HCT116 (cell line): Measurements from ENCODE around the gene P2RY13. TPM values are rescaled to one million over a fixed set of nuclear protein-coding genes. Genes with fewer than 3 reads are reported as not detected.

Experiments used
- ATAC-seq: fragments of 200-7000 bp; cut with Tn5 transposase; 2 replicates; pipeline ENCODE4 v1.9.1; 2020; ENCODE audit warnings: mild to moderate bottlenecking, moderate library complexity
- BruUV-seq: library from RNA; stranded (reverse); fragments of 400-500 nt; replicated peaks from 2 replicates; lab custom pipeline; 2021; lab: Mats Ljungman, UMichigan
- CTCF ChIA-PET: fragments of 300-600 bp; sonication (Branson Sonifier 250); formaldehyde crosslinking; loops from one replicate; lab custom pipeline; 2021; ENCODE audit warnings: antibody characterized with exemption; lab: Charles Lee
- POLR2A ChIA-PET: fragments of 300-600, 350-600 bp; sonication (Branson Sonifier 250); formaldehyde crosslinking; loops from one replicate; lab custom pipeline; 2021; ENCODE audit warnings: antibody characterized with exemption; lab: Charles Lee
- RAD21 ChIA-PET, 2 experiments: fragments of 300-600 bp; sonication (Branson Sonifier 250); formaldehyde crosslinking; loops; one replicate each; lab custom pipeline; 2023; ENCODE audit warnings: low total read pairs in 2 of 2; ENCODE audit not compliant: uncharacterized antibody in 2 of 2, unreplicated experiment in 2 of 2, low non-redundant PET in 1 of 2; lab: Charles Lee
- DNase-seq: peaks from one replicate; pipeline ENCODE4 v3.0.0-alpha.2; 2010; ENCODE audit warnings: low read depth, low spot score
- H2AFZ ChIP-seq: fragments of 200-600 bp; shearing (Covaris generic), sonication (generic); 2 replicates; pipeline ENCODE4 v1.6.1; 2017; ENCODE audit warnings: low read depth, mixed run types, mixed read lengths, antibody characterized with exemption, low read length; ENCODE audit not compliant: poor library complexity, severe bottlenecking
- H3K27ac ChIP-seq: 2 replicates; pipeline ENCODE4 v1.5.1; 2012; ENCODE audit warnings: low read depth, low read length
- H3K27me3 ChIP-seq: fragments of 200-600 bp; sonication (generic); 2 replicates; pipeline ENCODE4 v1.6.1; 2016; ENCODE audit warnings: mixed run types, low read length, mixed read lengths; ENCODE audit not compliant: insufficient read depth
- H3K36me3 ChIP-seq, 2 experiments: fragments of 200-500 bp in 1 of 2; fragments of 200-600 bp in 1 of 2; sonication (Bioruptor generic) in 1 of 2; sonication (generic) in 1 of 2; 2 replicates each; pipeline versions ENCODE4 v1.5.1 to v1.6.1; 2014 to 2016; ENCODE audit warnings: low read length in 2 of 2, inconsistent platforms in 1 of 2, mixed read lengths in 1 of 2, mixed run types in 1 of 2; ENCODE audit not compliant: insufficient read depth in 2 of 2, control insufficient read depth in 1 of 2
- H3K4me1 ChIP-seq, 2 experiments: fragments of 200-600 bp in 1 of 2; sonication (generic) in 1 of 2; 2 replicates each; pipeline versions ENCODE4 v1.5.1 to v1.6.1; 2012 to 2017; ENCODE audit warnings: low read length in 2 of 2, inconsistent platforms in 1 of 2, mild to moderate bottlenecking in 1 of 2, mixed read lengths in 1 of 2, mixed run types in 1 of 2, moderate library complexity in 1 of 2; ENCODE audit not compliant: insufficient read depth in 2 of 2, control insufficient read depth in 1 of 2
- H3K4me2 ChIP-seq: fragments of 200-600 bp; sonication (generic); 2 replicates; pipeline ENCODE4 v1.6.1; 2017; ENCODE audit warnings: mixed run types, low read length, mixed read lengths
- H3K4me3 ChIP-seq, 2 experiments: fragments of 200-600 bp in 1 of 2; sonication (generic) in 1 of 2; replicated peaks in 1 of 2; 2 replicates each; pipeline ENCODE4 v1.5.1; 2011 to 2016; ENCODE audit warnings: low read length in 2 of 2, control low read depth in 1 of 2, low read depth in 1 of 2, mild to moderate bottlenecking in 1 of 2, mixed read lengths in 1 of 2, mixed run types in 1 of 2
- H3K79me2 ChIP-seq: fragments of 200-600 bp; sonication (generic); 2 replicates; pipeline ENCODE4 v1.6.1; 2017; ENCODE audit warnings: mild to moderate bottlenecking, mixed run types, low read length, moderate library complexity, mixed read lengths; ENCODE audit not compliant: insufficient read depth
- H3K9ac ChIP-seq: fragments of 200-600 bp; sonication (generic); 2 replicates; pipeline ENCODE4 v1.6.1; 2016; ENCODE audit warnings: low read length, mixed read lengths
- H3K9me2 ChIP-seq: fragments of 200-600 bp; sonication (generic), shearing (Covaris generic); 2 replicates; pipeline ENCODE4 v1.6.1; 2017; ENCODE audit warnings: mixed run types, mild to moderate bottlenecking, moderate library complexity; ENCODE audit not compliant: insufficient read depth
- H3K9me3 ChIP-seq, 2 experiments: fragments of 200-500 bp in 1 of 2; fragments of 200-600 bp in 1 of 2; sonication (Bioruptor generic) in 1 of 2; sonication (generic) in 1 of 2; 2 replicates each; pipeline ENCODE4 v1.6.1; 2014 to 2017; ENCODE audit warnings: low read length in 2 of 2, mixed read lengths in 2 of 2, inconsistent platforms in 1 of 2, low read depth in 1 of 2, mild to moderate bottlenecking in 1 of 2, mixed run types in 1 of 2, moderate library complexity in 1 of 2; ENCODE audit not compliant: control insufficient read depth in 1 of 2, insufficient read depth in 1 of 2
- H4K20me1 ChIP-seq: fragments of 200-600 bp; sonication (generic), shearing (Covaris generic); 2 replicates; pipeline ENCODE4 v1.6.1; 2017; ENCODE audit warnings: mixed run types, mild to moderate bottlenecking, moderate library complexity; ENCODE audit not compliant: insufficient read depth
- EGR1 ChIP-seq: IDR thresholded peaks from 2 replicates; pipeline ENCODE4 v1.6.1; 2012; ENCODE audit warnings: low read depth
- EZH2 ChIP-seq: fragments of 200-600 bp; sonication (generic); IDR thresholded peaks from 2 replicates; pipeline ENCODE4 v1.6.1; 2017; ENCODE audit warnings: antibody characterized with exemption, mixed run types
- EZH2phosphoT487 ChIP-seq: fragments of 200-600 bp; IDR thresholded peaks from 2 replicates; pipeline ENCODE4 v1.6.1; 2018; ENCODE audit warnings: antibody characterized with exemption, borderline replicate concordance
- JUND ChIP-seq: IDR thresholded peaks from 2 replicates; pipeline ENCODE4 v1.6.1; 2012
- POLR2AphosphoS5 ChIP-seq: IDR thresholded peaks from 2 replicates; pipeline ENCODE4 v1.6.1; 2011; ENCODE audit warnings: mild to moderate bottlenecking, low read depth, low read length, moderate library complexity
- SIN3A ChIP-seq: IDR thresholded peaks from 2 replicates; pipeline ENCODE4 v1.6.1; 2012; ENCODE audit warnings: low read depth
- TCF7L2 ChIP-seq: IDR thresholded peaks from 2 replicates; pipeline ENCODE4 v1.7.0; 2011; ENCODE audit warnings: borderline replicate concordance, inconsistent platforms; ENCODE audit not compliant: insufficient read depth, insufficient read length; ENCODE audit errors: extremely low read depth
- ZNF274 ChIP-seq: fragments of 200-500 bp; sonication (Bioruptor generic); IDR thresholded peaks from 2 replicates; pipeline ENCODE4 v1.6.1; 2014; ENCODE audit warnings: mild to moderate bottlenecking, low read depth, low read length, inconsistent platforms
- intact Hi-C: fragments of 100-400 bp; cut with micrococcal nuclease; formaldehyde crosslinking; loops from 2 replicates; pipeline ENCODE4 v1.10.0; 2022
- total RNA-seq: library from RNA; stranded (reverse); gene quantifications from one replicate; pipeline ENCODE4 v1.2.1, GENCODE V29; 2021; ENCODE audit not compliant: unreplicated experiment
- TF ChIP-seq, protein P1 (sequence below): IDR thresholded peaks from 2 replicates; pipeline ENCODE4 v1.6.1; 2012
- TF ChIP-seq, protein P2 (sequence below): IDR thresholded peaks from 2 replicates; pipeline ENCODE4 v1.6.1; 2012; ENCODE audit warnings: low read depth
- TF ChIP-seq, protein P3 (sequence below), 3 experiments: fragments of 200-600 bp in 1 of 3; sonication (generic) in 1 of 3; IDR thresholded peaks in 2 of 3; conservative IDR thresholded peaks in 1 of 3; 2 replicates each; pipeline ENCODE4 v1.5.1; 2012 to 2017; ENCODE audit warnings: low read depth in 2 of 3, low read length in 2 of 3, antibody characterized with exemption in 1 of 3, borderline replicate concordance in 1 of 3, control low read depth in 1 of 3, mild to moderate bottlenecking in 1 of 3, mixed read lengths in 1 of 3, mixed run types in 1 of 3, moderate library complexity in 1 of 3; ENCODE audit not compliant: insufficient read depth in 1 of 3

Gene P2RY13
- total RNA-seq, 1 experiment from 2014 or later = not detected

DNA sequence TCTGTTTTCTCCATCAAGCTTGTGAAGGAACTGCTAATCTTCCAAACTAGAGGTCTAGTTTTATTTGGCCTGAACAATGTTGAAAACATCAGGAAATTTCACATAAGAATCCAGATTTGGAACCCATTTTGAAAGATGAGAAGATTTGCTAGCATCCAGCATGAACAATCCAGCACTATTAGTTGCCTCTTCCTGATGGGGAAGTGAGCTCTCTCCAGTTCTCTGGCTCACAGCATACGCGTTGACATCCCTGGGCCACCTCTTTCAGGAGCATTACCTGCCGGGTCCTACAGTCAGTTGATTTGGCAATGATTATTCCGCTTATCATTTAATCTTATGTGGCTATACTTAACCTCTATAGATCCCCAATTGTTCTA lies 23.6 kb downstream of the P2RY13 start:
- Histone ChIP-seq H4K20me1 (no peaks in the 10 kb centered on the region), H2AFZ (no peak overlapping the region), H3K4me3 (peak overlapping the region in 1 of 2 experiments; percentile 39; a peak in 2 of 4 replicates), H3K9ac (peak overlapping the region; percentile 50), H3K36me3 (no peaks in the 10 kb centered on the region), H3K9me2 (no peaks in the 10 kb centered on the region), H3K27ac (peak overlapping the region; percentile 75), H3K4me2 (peak overlapping the region; percentile 72), H3K4me1 (peaks cover 26 to 62% of the 10 kb centered on the region in 2 experiments), H3K27me3 (no peaks in the 10 kb centered on the region), H3K79me2 (no peaks in the 10 kb centered on the region), H3K9me3 (no peaks in the 10 kb centered on the region)
- TF ChIP-seq JUND = no peak
- no peak for TF ChIP-seq ZNF274
- ChIA-PET CTCF (interaction anchor here (1.8 to 2.1 kb wide), 3 partner anchors 22 to 533 kb away, joined by 6 to 10 read pairs (median 8); no protein-coding TSS in a partner anchor), POLR2A (interaction anchor here (1.3 to 1.6 kb wide), 2 partner anchors 8 to 11 kb away, joined by 4 to 9 read pairs; partner anchors contain the start of gene GPR87), RAD21 (no interaction called here)
- DNase-seq = no peak
- intact Hi-C loops = loop anchor here (1.0 kb wide), 2 partner anchors 11 to 22 kb away; partner anchors contain the start of gene GPR87
- TSS peak; percentile 91 for BruUV-seq
- peak; percentile 23; the same call in 1 of the 2 replicates for ATAC-seq

DNA sequence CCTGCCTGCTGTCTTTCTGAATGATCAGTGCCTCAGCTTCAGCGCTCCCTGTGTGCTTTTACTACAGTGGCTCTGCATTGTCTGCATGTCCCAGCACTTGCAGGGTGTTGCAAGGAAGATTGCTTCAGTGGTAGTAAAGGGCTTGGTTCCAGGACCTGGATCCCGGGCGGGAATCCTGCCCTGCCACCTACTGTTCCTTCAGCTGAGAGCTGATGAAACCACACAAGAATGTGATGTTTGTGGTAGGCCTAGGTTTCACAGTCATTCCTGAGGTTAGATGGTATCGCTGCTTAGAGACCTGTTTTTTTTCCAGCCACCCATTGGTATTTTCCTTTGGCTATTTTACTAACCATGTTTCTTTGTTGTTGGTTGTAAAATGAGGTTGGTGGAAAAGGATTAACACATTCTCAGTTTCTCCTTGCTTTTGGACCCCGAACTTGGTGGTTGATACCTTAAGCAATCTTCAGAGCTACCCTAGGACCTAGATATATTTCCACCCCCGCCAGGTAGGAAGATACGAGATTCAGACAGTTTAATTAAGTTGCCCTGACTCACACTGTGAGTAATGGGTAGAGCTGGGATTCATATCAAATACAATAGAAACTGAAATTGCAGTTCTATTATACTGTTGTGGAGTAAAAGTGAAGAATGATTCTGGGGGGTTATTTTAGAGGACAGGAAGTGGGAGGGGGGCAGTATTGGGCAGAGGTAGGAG lies 24.1 kb downstream of the P2RY13 start:
- intact Hi-C loops = loop anchor here (1.0 kb wide), 2 partner anchors 11 to 22 kb away; partner anchors contain the start of gene GPR87
- H3K4me2 ChIP-seq = peak overlapping the region; percentile 72
- TF ChIP-seq EGR1 = peak; percentile 91
- TF ChIP-seq POLR2AphosphoS5 = peak; percentile 57; the same call in 1 of the 2 replicates
- TF ChIP-seq EZH2 = no peak
- TF ChIP-seq, protein P1, sequence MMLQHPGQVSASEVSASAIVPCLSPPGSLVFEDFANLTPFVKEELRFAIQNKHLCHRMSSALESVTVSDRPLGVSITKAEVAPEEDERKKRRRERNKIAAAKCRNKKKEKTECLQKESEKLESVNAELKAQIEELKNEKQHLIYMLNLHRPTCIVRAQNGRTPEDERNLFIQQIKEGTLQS = peak; percentile 94
- TF ChIP-seq JUND = peak; percentile 95
- TF ChIP-seq, protein P2, sequence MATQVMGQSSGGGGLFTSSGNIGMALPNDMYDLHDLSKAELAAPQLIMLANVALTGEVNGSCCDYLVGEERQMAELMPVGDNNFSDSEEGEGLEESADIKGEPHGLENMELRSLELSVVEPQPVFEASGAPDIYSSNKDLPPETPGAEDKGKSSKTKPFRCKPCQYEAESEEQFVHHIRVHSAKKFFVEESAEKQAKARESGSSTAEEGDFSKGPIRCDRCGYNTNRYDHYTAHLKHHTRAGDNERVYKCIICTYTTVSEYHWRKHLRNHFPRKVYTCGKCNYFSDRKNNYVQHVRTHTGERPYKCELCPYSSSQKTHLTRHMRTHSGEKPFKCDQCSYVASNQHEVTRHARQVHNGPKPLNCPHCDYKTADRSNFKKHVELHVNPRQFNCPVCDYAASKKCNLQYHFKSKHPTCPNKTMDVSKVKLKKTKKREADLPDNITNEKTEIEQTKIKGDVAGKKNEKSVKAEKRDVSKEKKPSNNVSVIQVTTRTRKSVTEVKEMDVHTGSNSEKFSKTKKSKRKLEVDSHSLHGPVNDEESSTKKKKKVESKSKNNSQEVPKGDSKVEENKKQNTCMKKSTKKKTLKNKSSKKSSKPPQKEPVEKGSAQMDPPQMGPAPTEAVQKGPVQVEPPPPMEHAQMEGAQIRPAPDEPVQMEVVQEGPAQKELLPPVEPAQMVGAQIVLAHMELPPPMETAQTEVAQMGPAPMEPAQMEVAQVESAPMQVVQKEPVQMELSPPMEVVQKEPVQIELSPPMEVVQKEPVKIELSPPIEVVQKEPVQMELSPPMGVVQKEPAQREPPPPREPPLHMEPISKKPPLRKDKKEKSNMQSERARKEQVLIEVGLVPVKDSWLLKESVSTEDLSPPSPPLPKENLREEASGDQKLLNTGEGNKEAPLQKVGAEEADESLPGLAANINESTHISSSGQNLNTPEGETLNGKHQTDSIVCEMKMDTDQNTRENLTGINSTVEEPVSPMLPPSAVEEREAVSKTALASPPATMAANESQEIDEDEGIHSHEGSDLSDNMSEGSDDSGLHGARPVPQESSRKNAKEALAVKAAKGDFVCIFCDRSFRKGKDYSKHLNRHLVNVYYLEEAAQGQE = no peak
- peak; percentile 92 for TF ChIP-seq SIN3A
- no peak for TF ChIP-seq TCF7L2
- no peak for TF ChIP-seq EZH2phosphoT487
- TF ChIP-seq, protein P3, sequence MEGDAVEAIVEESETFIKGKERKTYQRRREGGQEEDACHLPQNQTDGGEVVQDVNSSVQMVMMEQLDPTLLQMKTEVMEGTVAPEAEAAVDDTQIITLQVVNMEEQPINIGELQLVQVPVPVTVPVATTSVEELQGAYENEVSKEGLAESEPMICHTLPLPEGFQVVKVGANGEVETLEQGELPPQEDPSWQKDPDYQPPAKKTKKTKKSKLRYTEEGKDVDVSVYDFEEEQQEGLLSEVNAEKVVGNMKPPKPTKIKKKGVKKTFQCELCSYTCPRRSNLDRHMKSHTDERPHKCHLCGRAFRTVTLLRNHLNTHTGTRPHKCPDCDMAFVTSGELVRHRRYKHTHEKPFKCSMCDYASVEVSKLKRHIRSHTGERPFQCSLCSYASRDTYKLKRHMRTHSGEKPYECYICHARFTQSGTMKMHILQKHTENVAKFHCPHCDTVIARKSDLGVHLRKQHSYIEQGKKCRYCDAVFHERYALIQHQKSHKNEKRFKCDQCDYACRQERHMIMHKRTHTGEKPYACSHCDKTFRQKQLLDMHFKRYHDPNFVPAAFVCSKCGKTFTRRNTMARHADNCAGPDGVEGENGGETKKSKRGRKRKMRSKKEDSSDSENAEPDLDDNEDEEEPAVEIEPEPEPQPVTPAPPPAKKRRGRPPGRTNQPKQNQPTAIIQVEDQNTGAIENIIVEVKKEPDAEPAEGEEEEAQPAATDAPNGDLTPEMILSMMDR (IDR thresholded peaks at IDR 0.05 in 2 of 3, conservative IDR thresholded peaks at IDR 0.05 in 1 of 3; ENCODE audit: borderline replicate concordance in 1 of 3, insufficient read depth in 1 of 3, low read depth in 2 of 3, low read length in 2 of 3) = peak in 2 of 3 experiments; percentile 12 to 21; a peak in 1 of 6 replicates

More for the DNA sequence above, 24.1 kb downstream of the P2RY13 start:
- peak; percentile 96 for ATAC-seq
- ChIA-PET POLR2A (interaction anchor here (0.5 to 1.6 kb wide), 3 partner anchors 9 to 675 kb away, joined by 3 to 9 read pairs (median 4); partner anchors contain the start of gene GPR87), RAD21 (no interaction called here), CTCF (interaction anchor here (0.8 to 2.1 kb wide), 5 partner anchors 22 to 614 kb away, joined by 3 to 10 read pairs (median 6); no protein-coding TSS in a partner anchor)
- BruUV-seq = no TSS peak
- peak; percentile 96 for DNase-seq
- peak overlapping the region; percentile 50 for H3K9ac ChIP-seq
- H2AFZ ChIP-seq = no peak overlapping the region
- H3K36me3 ChIP-seq = no peaks in the 10 kb centered on the region
- no peaks in the 10 kb centered on the region for H4K20me1 ChIP-seq
- H3K4me1 ChIP-seq = peaks cover 26 to 62% of the 10 kb centered on the region in 2 experiments
- H3K9me2 ChIP-seq = no peaks in the 10 kb centered on the region
- peak overlapping the region; percentile 6 to 39; a peak in 3 of 4 replicates for H3K4me3 ChIP-seq
- peak overlapping the region; percentile 75 for H3K27ac ChIP-seq
- H3K79me2 ChIP-seq = no peaks in the 10 kb centered on the region
- no peaks in the 10 kb centered on the region for H3K9me3 ChIP-seq
- no peaks in the 10 kb centered on the region for H3K27me3 ChIP-seq
